GM10847 (cell line): ENCODE data around the gene ANP32D.

ENCODE experiments used
- POLR2A ChIP-seq: IDR thresholded peaks from 2 replicates; pipeline ENCODE4 v1.6.1; 2011; ENCODE audit not compliant: insufficient read length; ENCODE audit errors: extremely low read depth

The ANP32D gene

GRCh38 chr12:48472259-48472658, at the start of gene ANP32D:
ANP32D (plus strand) TSS chr12:48472559; CDS start chr12:48472665, 106 bp downstream.
- no peak for TF ChIP-seq POLR2A

- no peak for TF ChIP-seq POLR2A
Observed at GRCh38 chr12:48423171-48423570, 49.2 kb upstream of the ANP32D start.

DNA sequence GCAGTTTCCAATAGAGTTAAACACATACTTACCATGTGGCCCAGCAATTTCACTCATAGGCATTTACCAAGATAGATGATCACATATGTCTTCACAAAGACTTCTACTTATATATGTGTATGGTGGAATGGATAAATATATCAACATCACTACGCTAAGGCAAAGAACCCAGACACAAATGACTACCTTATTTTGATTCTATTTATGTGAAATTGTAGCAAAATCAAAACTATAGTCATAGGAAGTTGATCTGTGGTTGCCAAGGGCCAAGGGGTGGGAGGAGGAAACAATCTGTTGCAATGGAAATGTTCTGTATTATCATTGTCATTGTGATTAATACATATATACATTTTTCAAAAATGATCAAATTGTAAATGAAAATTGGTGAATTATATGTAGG, 47.7 kb upstream of the ANP32D start:
- TF ChIP-seq POLR2A, result no peak

DNA sequence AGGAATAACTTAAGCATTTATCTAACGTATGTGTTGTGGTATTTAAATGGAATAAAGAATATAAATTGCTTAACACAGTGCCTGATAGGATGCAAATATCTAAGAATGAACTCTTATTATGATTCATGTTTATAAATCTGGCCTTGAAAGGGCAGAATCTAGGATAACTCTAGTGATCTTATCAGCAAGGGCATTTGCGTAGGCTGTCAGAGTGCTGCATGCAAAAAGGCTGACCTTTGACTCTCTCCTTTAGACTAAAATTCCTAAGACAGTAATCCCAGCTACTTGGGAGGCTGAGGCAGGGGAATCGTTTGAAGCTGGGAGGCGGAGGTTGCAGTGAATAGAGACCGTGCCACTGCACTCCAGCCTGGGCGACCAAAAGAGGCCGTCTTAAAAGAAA, 31.3 kb upstream of the ANP32D start:
- no peak for TF ChIP-seq POLR2A

DNA sequence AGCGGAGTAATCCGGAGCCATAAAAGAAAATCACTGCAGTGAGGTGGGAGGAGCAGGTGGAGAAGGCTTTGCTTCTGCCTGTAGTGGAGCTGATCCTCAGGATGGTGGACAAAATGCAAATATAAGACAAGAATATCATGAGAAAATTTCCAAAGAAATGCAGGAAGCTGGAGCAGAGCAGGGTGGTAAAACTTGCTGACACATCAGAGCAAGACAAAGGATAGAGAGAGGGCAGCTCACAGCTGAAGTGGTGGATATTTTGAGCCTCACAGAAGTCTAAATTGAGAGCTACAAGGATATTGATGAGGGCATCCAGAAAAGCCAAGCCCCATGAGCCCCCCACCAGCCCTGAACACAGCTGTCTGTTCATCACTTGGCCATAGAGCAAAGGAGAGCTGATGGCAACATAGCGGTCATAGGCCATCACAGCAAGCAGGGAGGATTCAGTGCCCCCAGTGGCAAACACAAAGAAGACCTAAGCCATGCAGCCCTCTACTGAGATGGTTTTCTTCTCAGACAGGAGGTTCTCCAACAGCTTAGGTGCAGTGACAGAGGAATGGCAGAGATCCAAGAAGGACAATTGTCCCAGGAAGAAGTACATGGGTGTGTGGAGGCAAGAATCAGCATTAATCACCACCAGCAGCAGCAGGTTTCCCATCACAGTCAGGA, 30.0 kb upstream of the ANP32D start:
- no peak for TF ChIP-seq POLR2A

GRCh38 chr12:48445538-48445937, 26.8 kb upstream of the ANP32D start:
- no peak for TF ChIP-seq POLR2A

DNA sequence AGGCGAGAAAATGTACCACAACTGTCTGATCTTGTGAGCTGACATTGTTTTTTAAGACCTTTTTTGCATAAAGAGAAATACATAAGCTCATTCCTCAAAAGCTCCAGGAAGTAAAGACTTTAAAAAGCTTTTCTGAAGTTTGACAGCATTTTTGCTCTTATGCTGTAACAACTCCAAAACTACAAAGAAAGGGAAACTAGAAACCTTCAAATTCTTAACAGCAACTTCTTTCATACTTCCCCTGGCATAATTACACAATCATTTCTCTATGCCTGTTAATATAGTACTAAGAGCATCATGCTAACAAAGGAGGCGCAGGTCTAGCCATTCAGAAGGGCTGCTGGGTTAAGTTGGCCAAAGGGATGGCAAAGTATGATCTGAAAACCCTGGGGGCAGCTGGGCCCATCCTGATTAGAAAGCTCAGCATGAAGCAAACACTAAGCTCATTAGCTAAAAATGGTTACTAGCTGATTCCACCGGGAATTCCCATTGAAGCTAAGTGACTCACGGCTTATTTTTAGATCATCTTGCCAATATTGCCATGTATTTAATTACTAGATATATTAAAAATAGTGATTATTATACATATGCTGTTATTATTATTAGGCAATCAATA, 26.1 kb upstream of the ANP32D start:
- TF ChIP-seq POLR2A, result no peak

DNA sequence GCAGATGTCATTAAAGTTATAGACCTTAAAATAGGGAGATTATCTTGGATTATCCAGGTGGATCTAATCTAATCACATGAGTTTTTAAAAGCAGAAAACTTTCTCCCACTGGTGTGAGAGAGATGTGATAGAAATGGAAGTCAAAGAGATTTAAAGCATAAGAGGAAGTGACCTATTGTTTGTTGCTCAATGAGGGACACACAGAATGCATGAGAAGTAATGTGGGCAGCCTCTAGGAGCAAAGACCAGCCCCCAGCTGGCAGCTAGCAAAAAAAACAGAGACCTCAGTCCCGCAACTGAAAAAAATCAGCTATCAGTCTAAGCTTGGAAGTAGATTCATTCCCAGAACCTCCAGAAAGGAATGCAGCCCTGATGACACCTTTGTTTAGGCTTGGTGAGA, 24.6 kb upstream of the ANP32D start:
- TF ChIP-seq POLR2A, result no peak

- TF ChIP-seq POLR2A, result no peak
Observed at GRCh38 chr12:48451372-48451771, 21.0 kb upstream of the ANP32D start.

DNA sequence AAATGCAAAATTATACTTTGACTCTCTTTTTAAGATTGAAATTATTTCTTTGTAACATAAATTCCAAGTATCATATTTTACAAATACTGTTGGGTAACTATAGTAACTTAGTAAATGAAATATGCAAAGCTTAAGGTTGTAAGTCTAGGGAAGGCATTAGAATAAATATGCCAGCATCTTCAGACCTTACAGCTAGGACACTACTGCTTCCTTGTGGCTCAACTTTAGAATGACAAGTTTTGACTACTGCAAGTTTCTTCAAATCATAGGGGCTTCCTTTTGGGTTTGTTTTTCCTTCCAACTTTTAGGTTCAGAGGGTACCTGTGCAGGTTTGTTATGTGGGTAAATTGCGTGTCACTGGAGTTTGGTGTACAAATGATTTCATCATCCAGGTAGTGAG, 17.7 kb upstream of the ANP32D start:
- no peak for TF ChIP-seq POLR2A

DNA sequence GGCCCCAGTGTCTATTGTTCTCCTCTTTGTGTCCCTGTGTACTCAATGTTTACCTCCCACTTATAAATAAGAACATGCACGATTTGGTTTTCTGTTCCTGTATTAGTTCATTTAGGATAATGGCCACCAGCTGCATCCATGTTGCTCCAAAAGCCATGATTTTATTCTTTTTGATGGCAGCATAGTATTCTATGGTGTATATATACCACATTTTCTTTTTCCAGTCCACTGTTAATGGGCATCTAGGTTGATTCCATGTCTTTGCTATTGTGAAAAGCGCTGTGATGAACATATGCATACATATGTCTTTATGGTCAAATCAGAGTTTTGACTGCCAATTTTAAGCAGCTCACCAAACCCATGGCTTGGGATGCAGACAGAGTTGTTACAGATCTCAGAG, 17.2 kb upstream of the ANP32D start:
- no peak for TF ChIP-seq POLR2A

GRCh38 chr12:48459259-48459658, 13.1 kb upstream of the ANP32D start:
- TF ChIP-seq POLR2A, result no peak

- TF ChIP-seq POLR2A, result no peak
Observed at GRCh38 chr12:48473061-48473460, 702 bp downstream of the ANP32D start.

- no peak for TF ChIP-seq POLR2A
Observed at GRCh38 chr12:48482198-48482597, 9.8 kb downstream of the ANP32D start, which contains the start of gene C12orf54. C12orf54 (plus strand) TSS chr12:48482498; CDS start chr12:48483297, 799 bp downstream.

DNA sequence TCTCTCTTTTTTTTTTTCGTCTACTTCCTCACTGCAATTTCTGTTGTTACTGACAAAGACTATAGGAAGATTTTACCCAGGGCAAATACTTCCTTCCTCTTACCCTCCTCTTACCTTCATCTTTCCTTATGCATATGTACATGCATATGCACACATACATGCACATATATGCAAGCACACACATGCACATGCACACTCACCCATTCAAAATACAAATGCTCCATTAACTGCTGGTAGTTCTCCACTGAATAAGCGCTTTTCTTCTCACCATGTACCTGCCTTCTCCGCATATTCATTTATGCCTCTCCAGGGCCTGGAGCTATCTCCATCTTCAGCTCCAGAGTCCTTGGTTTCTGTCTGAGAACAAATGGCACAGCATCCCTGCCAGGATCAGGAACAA, 10.6 kb downstream of the ANP32D start:
- TF ChIP-seq POLR2A, result no peak

- no peak for TF ChIP-seq POLR2A
Observed at GRCh38 chr12:48486261-48486660, 13.9 kb downstream of the ANP32D start.

DNA sequence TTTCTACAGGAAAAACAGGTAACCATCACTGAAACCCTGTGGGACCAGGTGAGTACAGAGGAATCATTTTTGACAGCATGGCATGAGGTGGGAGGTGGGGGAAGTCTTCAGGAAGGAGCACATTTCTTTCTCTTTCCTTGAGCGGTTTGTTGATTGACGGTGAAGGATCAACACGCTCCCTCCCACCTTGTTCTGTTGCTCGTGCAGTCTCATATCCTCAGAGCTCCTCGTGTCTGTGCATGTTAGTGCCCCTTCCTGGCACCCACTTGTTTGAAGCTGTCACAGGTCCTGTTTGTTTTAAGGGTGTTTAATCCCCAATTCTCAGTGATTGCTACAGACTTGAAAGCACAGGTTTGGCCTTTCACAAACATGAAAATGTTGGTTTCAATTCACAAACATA, 14.3 kb downstream of the ANP32D start:
- no peak for TF ChIP-seq POLR2A

GRCh38 chr12:48489012-48489411, 16.7 kb downstream of the ANP32D start:
- TF ChIP-seq POLR2A, result no peak

- TF ChIP-seq POLR2A, result no peak
Observed at GRCh38 chr12:48508987-48509386, 36.6 kb downstream of the ANP32D start.
